A549 treated with Mapracorat at 1 μM for 4 hours (cell line): ENCODE results near the gene ASB13. TPM values are rescaled to one million over a fixed set of nuclear protein-coding genes. Genes with fewer than 3 reads are reported as not detected.

Experiments used
- total RNA-seq: library from RNA; stranded (reverse); fragments of 200-300 nt; extraction: Qiagen RNA extraction; gene quantifications from 5 replicates; pipeline ENCODE4 v1.2.3, GENCODE V29; 2022

Gene ASB13, protein sequence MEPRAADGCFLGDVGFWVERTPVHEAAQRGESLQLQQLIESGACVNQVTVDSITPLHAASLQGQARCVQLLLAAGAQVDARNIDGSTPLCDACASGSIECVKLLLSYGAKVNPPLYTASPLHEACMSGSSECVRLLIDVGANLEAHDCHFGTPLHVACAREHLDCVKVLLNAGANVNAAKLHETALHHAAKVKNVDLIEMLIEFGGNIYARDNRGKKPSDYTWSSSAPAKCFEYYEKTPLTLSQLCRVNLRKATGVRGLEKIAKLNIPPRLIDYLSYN
- total RNA-seq = 19.3 to 25.7 TPM (median 23.5 TPM) in 5 replicates

DNA sequence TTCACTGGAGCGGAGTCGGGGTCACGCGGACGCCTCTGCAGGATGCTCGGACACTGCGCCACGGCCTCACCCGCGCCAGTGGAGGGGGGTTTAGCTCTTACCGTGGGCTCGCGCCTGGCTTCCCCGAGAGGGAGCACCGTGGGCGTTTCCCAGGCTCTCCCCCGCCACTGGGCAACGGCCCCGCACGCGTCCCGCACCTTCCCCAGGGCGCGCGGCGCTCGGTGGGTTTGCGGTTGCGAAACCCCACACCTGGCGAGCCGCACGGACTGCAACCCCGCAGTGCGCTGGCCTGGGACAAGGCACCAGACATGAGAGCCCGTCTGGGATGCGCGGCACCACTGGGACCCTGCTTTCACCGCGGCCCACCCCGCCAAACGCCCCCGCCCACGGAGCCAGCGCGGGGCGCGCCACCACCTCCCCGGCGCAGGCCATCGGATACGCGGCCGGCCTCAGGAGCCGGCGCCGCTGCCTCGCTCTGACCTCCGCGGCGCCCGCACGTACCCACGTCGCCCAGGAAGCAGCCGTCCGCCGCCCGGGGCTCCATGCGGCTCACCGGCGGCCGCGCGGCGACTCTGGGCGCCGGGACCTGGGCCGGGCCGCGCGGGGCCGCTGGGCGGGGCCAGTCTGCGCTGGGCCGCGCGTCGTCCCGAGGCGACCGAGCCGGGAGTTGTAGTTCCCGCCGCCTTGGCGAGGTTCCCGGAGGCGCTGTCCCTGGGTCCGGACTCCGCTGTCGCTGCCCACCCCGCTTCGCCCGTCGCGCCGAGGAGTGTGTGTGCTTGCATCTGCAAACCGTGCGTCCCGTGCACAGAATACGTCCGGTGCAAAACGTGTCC lies at the start of gene ASB13:
Gene ASB13 (minus strand): TSS at position 588 of the 833 bp plus-strand sequence. CDS start 44 bp downstream, at position 544.

DNA sequence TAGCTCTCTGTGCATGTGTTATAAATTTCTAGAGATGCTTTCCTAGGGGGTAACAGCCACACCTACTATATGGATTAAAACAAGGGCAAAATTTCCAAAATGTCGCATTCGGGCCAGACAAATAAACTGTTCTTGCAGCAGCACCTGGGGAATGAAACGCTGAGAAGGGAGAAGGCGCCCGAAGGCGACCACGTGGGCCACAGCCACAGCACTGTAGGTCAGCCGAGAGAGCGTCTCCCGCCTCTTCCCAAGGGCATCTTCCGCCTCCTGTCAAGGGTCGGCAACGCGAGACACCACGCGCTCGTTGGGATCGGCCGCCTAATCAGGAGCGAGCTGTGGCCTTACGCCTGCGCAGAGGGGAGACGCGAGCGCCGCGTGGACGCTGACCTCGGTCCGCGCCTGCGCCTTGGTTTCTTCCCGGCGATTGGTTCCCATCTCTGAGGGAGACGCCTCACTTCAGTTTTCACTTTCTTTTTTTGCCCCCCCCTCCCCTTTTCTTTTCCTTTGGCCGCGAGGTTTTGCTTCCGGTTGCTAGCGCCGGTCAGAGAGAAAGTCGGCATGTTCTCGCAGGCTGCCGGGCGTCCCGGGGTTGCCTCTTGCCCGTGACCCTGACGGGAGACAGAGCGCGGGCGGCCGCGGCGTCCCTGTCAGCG lies 18.0 kb upstream of the ASB13 start, which contains the start of gene TASOR2:
Gene TASOR2 (plus strand): TSS at position 521 of the 653 bp plus-strand sequence. CDS start 35,805 bp downstream, outside the sequence.

Other genes with a start within 250 kb of the ASB13 start
- gene CALML5, start 167.0 kb downstream of the ASB13 start, total RNA-seq = not detected in 5 replicates
- not detected in 5 replicates for gene CALML3, start 141.6 kb downstream of the ASB13 start, total RNA-seq
- 24.8 to 38.5 TPM (median 32.5 TPM) in 5 replicates for gene TASOR2, start 18.2 kb upstream of the ASB13 start, total RNA-seq
- 200 to 275 TPM (median 207 TPM) in 5 replicates for gene GDI2, start 146.8 kb upstream of the ASB13 start, total RNA-seq
- gene ANKRD16, start 223.3 kb upstream of the ASB13 start, total RNA-seq = 9.2 to 11.8 TPM (median 11.1 TPM) in 5 replicates
- 37.1 to 40.9 TPM (median 40.3 TPM) in 5 replicates for gene FBH1, start 223.6 kb upstream of the ASB13 start, total RNA-seq